ENCODE measurements around the gene TC2N. TPM values are rescaled to one million over a fixed set of nuclear protein-coding genes. Genes with fewer than 3 reads are reported as not detected.

Gene TC2N
- total and polyA plus RNA-seq, 9 of the 15 experiments (the other 6 are each of a cell fraction or from before 2014, with no cell fraction given): 2.0 to 12.5 (median 7.3) TPM

DNA sequence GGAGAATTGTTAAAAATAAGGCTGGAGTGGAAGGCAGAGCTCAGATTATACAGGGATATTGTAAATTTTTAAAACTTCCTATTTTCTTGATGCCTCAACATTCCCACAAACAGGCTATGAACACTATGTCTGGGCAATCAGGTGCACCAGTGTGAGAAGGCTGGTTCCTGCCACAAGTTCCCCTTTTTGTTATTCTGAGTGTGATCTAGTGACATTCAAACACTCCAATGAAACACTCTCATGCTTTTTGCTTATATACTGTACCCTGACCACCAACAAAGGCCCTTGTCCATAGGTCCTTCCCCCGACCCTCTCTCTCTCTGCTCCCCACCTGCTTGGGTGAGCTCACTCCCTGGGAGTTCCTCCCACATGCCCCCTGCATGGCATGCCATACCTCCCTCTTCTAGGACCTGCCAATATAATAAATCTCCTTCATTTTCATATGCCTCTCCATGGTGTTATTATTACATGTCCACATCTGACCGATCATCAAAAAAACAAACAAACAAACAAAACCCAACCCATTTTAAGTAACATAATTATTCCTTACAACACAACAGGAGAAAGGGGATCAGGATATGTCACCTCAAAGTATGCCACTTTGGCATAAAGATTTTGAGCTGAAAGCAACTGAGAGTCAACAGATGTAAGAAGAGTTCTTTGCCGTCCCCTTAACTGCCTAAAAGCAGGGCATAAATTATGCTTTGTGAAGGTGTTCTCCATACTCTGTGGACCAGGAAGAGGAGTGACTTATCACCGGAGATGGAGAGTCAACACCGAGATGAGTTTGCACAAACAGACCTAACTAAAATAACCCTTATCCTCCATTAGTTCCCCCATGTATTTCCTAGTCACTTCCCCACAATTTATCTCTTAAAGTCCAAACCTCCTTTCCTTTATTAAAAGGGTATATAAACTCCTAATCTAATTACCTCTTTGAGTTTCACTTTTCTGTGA, 92.9 kb downstream of the TC2N start (continued):
- TF ChIP-seq FOXM1 (IDR thresholded peaks at IDR 0.05; ENCODE audit: low read depth) (no peak), FOXM1 (CRISPR knock-in tag; IDR thresholded peaks at IDR 0.05; ENCODE audit: low read depth) (no peak), C11orf30 (IDR thresholded peaks at IDR 0.05; ENCODE audit: low read depth) (peak; percentile 56), HNRNPUL1 (IDR thresholded peaks at IDR 0.05; ENCODE audit: low read length) (no peak), MAFK (IDR thresholded peaks at IDR 0.05; ENCODE audit: low read length) (peak; percentile 14; the same call in 1 of the 2 replicates), EP300 (IDR thresholded peaks at IDR 0.05; ENCODE audit: low read length) (peak; percentile 59; the same call in 1 of the 2 replicates), HNRNPL (IDR thresholded peaks at IDR 0.05; ENCODE audit: low read depth, low read length) (no peak), ZNF224 (CRISPR knock-in tag; IDR thresholded peaks at IDR 0.05) (no peak), ARID3A (IDR thresholded peaks at IDR 0.05; ENCODE audit: borderline replicate concordance, low read depth, low read length) (no peak), NR2C1 (IDR thresholded peaks at IDR 0.05) (no peak), NR2C1 (tag; IDR thresholded peaks at IDR 0.05) (no peak), SMAD2 (IDR thresholded peaks at IDR 0.05; ENCODE audit: low read depth, low read length) (no peak)
- TF ChIP-seq, protein P1, sequence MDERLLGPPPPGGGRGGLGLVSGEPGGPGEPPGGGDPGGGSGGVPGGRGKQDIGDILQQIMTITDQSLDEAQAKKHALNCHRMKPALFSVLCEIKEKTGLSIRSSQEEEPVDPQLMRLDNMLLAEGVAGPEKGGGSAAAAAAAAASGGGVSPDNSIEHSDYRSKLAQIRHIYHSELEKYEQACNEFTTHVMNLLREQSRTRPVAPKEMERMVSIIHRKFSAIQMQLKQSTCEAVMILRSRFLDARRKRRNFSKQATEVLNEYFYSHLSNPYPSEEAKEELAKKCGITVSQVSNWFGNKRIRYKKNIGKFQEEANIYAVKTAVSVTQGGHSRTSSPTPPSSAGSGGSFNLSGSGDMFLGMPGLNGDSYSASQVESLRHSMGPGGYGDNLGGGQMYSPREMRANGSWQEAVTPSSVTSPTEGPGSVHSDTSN (CRISPR knock-in tag; IDR thresholded peaks at IDR 0.05; ENCODE audit: low read depth): no peak
- TF ChIP-seq, protein P1 (tag; conservative IDR thresholded peaks at IDR 0.05; ENCODE audit: low read depth): peak; percentile 51
- TF ChIP-seq, protein P2, sequence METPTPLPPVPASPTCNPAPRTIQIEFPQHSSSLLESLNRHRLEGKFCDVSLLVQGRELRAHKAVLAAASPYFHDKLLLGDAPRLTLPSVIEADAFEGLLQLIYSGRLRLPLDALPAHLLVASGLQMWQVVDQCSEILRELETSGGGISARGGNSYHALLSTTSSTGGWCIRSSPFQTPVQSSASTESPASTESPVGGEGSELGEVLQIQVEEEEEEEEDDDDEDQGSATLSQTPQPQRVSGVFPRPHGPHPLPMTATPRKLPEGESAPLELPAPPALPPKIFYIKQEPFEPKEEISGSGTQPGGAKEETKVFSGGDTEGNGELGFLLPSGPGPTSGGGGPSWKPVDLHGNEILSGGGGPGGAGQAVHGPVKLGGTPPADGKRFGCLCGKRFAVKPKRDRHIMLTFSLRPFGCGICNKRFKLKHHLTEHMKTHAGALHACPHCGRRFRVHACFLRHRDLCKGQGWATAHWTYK (CRISPR knock-in tag; IDR thresholded peaks at IDR 0.05): no peak
- TF ChIP-seq, protein P3, sequence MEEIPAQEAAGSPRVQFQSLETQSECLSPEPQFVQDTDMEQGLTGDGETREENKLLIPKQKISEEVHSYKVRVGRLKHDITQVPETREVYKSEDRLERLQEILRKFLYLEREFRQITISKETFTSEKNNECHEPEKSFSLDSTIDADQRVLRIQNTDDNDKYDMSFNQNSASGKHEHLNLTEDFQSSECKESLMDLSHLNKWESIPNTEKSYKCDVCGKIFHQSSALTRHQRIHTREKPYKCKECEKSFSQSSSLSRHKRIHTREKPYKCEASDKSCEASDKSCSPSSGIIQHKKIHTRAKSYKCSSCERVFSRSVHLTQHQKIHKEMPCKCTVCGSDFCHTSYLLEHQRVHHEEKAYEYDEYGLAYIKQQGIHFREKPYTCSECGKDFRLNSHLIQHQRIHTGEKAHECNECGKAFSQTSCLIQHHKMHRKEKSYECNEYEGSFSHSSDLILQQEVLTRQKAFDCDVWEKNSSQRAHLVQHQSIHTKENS (CRISPR knock-in tag; IDR thresholded peaks at IDR 0.05): no peak
